ENCODE measurements around the gene C16orf95. TPM values are rescaled to one million over a fixed set of nuclear protein-coding genes. Genes with fewer than 3 reads are reported as not detected.

C16orf95 gene
- total RNA-seq, 1 donor: 3.4 TPM

GRCh38 chr16:87347932-87348615, 30.9 kb upstream of the C16orf95 start:
- DNase-seq (ENCODE audit: low read depth): no peak

GRCh38 chr16:87346517-87347060, 29.4 kb upstream of the C16orf95 start:
- TF ChIP-seq CTCF (IDR thresholded peaks at IDR 0.05; ENCODE audit: insufficient read depth, low read length): no peak
- H3K4me3 ChIP-seq (ENCODE audit: low read depth, low read length): no peak overlapping the region
- DNase-seq (ENCODE audit: low read depth): no peak

More at GRCh38 chr16:87347932-87348615, 30.9 kb upstream of the C16orf95 start:
- TF ChIP-seq CTCF (IDR thresholded peaks at IDR 0.05; ENCODE audit: insufficient read depth, low read length): no peak
- no peak overlapping the region for H3K4me3 ChIP-seq (ENCODE audit: low read depth, low read length)

- H3K4me3 ChIP-seq (ENCODE audit: low read depth, low read length): no peak overlapping the region
- TF ChIP-seq CTCF (IDR thresholded peaks at IDR 0.05; ENCODE audit: insufficient read depth, low read length): no peak
- DNase-seq (ENCODE audit: low read depth): no peak
These were observed 28.7 kb upstream of the C16orf95 start for GRCh38 chr16:87345726-87346424.

- TF ChIP-seq CTCF (IDR thresholded peaks at IDR 0.05; ENCODE audit: insufficient read depth, low read length): no peak
- DNase-seq (ENCODE audit: low read depth): peak; percentile 20
These were observed 27.9 kb upstream of the C16orf95 start for GRCh38 chr16:87344931-87345631.

GRCh38 chr16:87344165-87344930, 27.2 kb upstream of the C16orf95 start:
- no peak for TF ChIP-seq CTCF (IDR thresholded peaks at IDR 0.05; ENCODE audit: insufficient read depth, low read length)
- no peak overlapping the region for H3K4me3 ChIP-seq (ENCODE audit: low read depth, low read length)
- DNase-seq (ENCODE audit: low read depth): no peak

More at GRCh38 chr16:87344931-87345631, 27.9 kb upstream of the C16orf95 start:
- H3K4me3 ChIP-seq (ENCODE audit: low read depth, low read length): no peak overlapping the region

- TF ChIP-seq CTCF (IDR thresholded peaks at IDR 0.05; ENCODE audit: insufficient read depth, low read length): no peak
- no peak for DNase-seq (ENCODE audit: low read depth)
- H3K4me3 ChIP-seq (ENCODE audit: low read depth, low read length): no peak overlapping the region
These were observed 26.5 kb upstream of the C16orf95 start for GRCh38 chr16:87343753-87344050.

Measured in fibroblast of the aortic adventitia (primary cell).